H1 (cell line): ENCODE data around the gene PPP1R1B.
A peak's percentile ranks its signal among the peaks of the same experiment; 100 is the strongest.

ENCODE experiments used
- BRCA1 ChIP-seq: IDR thresholded peaks from 2 replicates; pipeline ENCODE4 v1.6.1; 2012; ENCODE audit warnings: low read depth, low read length, improper control_type of control experiment
- CHD1 ChIP-seq: IDR thresholded peaks from 2 replicates; pipeline ENCODE4 v1.6.1; 2012; ENCODE audit warnings: low read depth, low read length, improper control_type of control experiment
- CREB1 ChIP-seq: IDR thresholded peaks from 2 replicates; pipeline ENCODE4 v1.6.1; 2012; ENCODE audit warnings: inconsistent platforms
- EZH2 ChIP-seq: fragments of 200-600 bp; sonication (generic); IDR thresholded peaks from 2 replicates; pipeline ENCODE4 v1.7.1; 2012; ENCODE audit warnings: low read depth, mild to moderate bottlenecking, moderate library complexity, low read length, inconsistent platforms; ENCODE audit not compliant: severe bottlenecking
- FOSL1 ChIP-seq: IDR thresholded peaks from 2 replicates; pipeline ENCODE4 v1.6.1; 2011; ENCODE audit warnings: mild to moderate bottlenecking, low read depth, low read length, moderate library complexity; ENCODE audit not compliant: insufficient read depth
- JUND ChIP-seq: IDR thresholded peaks from 2 replicates; pipeline ENCODE4 v1.6.1; 2011; ENCODE audit warnings: mild to moderate bottlenecking, improper control_type of control experiment, low read length
- POLR2A ChIP-seq, 2 experiments: IDR thresholded peaks; 1 replicate in 1 of 2; 2 replicates in 1 of 2; pipeline ENCODE4 v1.6.1; 2011; ENCODE audit warnings: low read depth in 2 of 2, low read length in 2 of 2, mild to moderate bottlenecking in 2 of 2; ENCODE audit errors: control extremely low read depth in 1 of 2
- POLR2AphosphoS5 ChIP-seq: IDR thresholded peaks from 2 replicates; pipeline ENCODE4 v1.6.1; 2011; ENCODE audit warnings: low read depth, low read length
- RBBP5 ChIP-seq: IDR thresholded peaks from 2 replicates; pipeline ENCODE4 v1.7.1; 2012; ENCODE audit warnings: low read depth, mild to moderate bottlenecking, inconsistent platforms, low read length, moderate library complexity, borderline replicate concordance
- TAF7 ChIP-seq: optimal IDR thresholded peaks from 2 replicates; pipeline ENCODE3; 2011; ENCODE audit warnings: low read depth, mild to moderate bottlenecking, inconsistent platforms, low read length, moderate library complexity, borderline replicate concordance
- TCF12 ChIP-seq: IDR thresholded peaks from 2 replicates; pipeline ENCODE4 v1.6.1; 2011; ENCODE audit warnings: low read depth, mild to moderate bottlenecking, low read length
- TF ChIP-seq, protein P1 (sequence below), 3 experiments: IDR thresholded peaks; 1 replicate in 2 of 3; 2 replicates in 1 of 3; pipeline versions ENCODE4 v1.5.1 to v1.6.1; 2011; ENCODE audit warnings: low read length in 3 of 3, mild to moderate bottlenecking in 3 of 3, inconsistent platforms in 2 of 3, low read depth in 1 of 3, moderate library complexity in 1 of 3; ENCODE audit not compliant: insufficient read depth in 1 of 3; ENCODE audit errors: control extremely low read depth in 1 of 3
- TF ChIP-seq, protein P2 (sequence below): IDR thresholded peaks from 2 replicates; pipeline ENCODE4 v1.6.1; 2012; ENCODE audit warnings: inconsistent platforms

DNA sequence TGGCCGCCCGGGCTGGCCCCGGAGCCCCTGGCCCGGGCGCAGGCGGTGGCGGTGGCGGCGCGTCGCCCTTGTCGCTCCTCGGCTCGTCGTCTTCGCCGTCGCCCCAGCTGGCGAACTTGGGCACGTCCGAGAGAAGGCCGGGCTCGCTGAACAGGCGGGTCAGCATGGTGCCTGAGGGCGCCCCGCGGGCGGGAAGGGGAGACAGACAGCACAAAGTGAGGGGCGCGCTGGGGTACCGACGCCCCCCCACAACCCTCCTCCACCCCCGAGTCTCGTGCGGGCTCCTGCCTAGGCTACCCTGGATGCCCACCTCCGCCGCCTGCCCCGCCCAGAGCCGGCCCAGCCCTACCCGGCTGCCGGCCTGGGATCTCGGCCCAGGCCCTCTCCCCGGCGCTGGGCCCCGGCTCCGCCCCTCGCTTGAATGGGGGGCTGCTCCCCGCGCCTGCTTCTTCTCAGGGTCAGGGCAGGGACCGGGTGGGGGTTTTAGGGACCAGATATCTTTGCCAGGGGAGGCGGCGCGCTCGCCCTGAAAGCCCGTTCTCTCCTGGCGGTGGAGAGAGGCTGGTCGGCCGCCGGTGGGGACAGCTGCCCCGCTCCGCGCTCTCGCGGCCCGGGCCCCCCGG lies 20.2 kb upstream of the PPP1R1B start:
- TF ChIP-seq EZH2 (peak; percentile 83), RBBP5 (no peak), CHD1 (no peak), TCF12 (no peak), POLR2A (IDR thresholded peaks at IDR 0.05; ENCODE audit: control extremely low read depth in 1 of 2, low read depth in 2 of 2, low read length in 2 of 2) (no peak), FOSL1 (no peak), CREB1 (no peak; the same call in 1 of the 2 replicates), POLR2AphosphoS5 (no peak), TAF7 (no peak), BRCA1 (no peak), JUND (no peak)
- TF ChIP-seq, protein P1, sequence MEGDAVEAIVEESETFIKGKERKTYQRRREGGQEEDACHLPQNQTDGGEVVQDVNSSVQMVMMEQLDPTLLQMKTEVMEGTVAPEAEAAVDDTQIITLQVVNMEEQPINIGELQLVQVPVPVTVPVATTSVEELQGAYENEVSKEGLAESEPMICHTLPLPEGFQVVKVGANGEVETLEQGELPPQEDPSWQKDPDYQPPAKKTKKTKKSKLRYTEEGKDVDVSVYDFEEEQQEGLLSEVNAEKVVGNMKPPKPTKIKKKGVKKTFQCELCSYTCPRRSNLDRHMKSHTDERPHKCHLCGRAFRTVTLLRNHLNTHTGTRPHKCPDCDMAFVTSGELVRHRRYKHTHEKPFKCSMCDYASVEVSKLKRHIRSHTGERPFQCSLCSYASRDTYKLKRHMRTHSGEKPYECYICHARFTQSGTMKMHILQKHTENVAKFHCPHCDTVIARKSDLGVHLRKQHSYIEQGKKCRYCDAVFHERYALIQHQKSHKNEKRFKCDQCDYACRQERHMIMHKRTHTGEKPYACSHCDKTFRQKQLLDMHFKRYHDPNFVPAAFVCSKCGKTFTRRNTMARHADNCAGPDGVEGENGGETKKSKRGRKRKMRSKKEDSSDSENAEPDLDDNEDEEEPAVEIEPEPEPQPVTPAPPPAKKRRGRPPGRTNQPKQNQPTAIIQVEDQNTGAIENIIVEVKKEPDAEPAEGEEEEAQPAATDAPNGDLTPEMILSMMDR (IDR thresholded peaks at IDR 0.05; ENCODE audit: control extremely low read depth in 1 of 3, insufficient read depth in 1 of 3, low read depth in 1 of 3, low read length in 3 of 3), result no peak
- TF ChIP-seq, protein P2, sequence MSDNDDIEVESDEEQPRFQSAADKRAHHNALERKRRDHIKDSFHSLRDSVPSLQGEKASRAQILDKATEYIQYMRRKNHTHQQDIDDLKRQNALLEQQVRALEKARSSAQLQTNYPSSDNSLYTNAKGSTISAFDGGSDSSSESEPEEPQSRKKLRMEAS, result no peak
